Measurements from ENCODE around the gene OR52J3. TPM values are rescaled to one million over a fixed set of nuclear protein-coding genes. Genes with fewer than 3 reads are reported as not detected.
A peak's percentile ranks its signal among the peaks of the same experiment; 100 is the strongest.

Gene OR52J3
- total RNA-seq, result not detected
- not detected for polyA plus RNA-seq
- not detected for total RNA-seq

DNA sequence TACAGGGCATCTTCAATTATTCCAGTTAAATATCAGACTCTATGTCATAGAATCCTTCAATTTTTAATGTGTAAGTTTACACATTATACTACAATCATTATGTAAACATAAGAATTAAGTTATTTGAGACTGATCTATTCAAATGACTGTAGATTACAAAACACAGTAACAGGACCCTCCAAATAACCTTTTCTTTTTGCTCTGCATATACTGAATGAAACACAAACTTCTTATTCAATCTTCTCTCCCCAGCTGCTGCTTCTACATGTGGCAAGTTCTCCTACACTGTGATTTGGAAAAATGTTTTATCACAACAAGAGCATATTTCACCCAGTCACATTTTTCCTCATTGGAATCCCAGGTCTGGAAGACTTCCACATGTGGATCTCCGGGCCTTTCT, at the start of gene OR52J3:
Gene OR52J3 (plus strand): TSS at position 301 of the 400 bp plus-strand sequence. CDS start 0 bp downstream, at position 301.
- H3K4me1 Mint-ChIP-seq, result no peaks in the 10 kb centered on the region
- peaks cover 0 to 4% (median 0%) of the 10 kb centered on the region in 5 donors for H3K27me3 Mint-ChIP-seq
- no peak within 1 kb of the TSS for H3K27ac Mint-ChIP-seq
- no peaks in the 10 kb centered on the region for H3K36me3 Mint-ChIP-seq
- Histone ChIP-seq H3K4me1 (ENCODE audit: control insufficient read depth in 2 of 2, insufficient read depth in 2 of 2, low read length in 2 of 2) (no peaks in the 10 kb centered on the region), H3K27ac (ENCODE audit: low read depth, low read length) (no peak within 1 kb of the TSS), H3K27me3 (ENCODE audit: control insufficient read depth in 2 of 2, insufficient read depth in 2 of 2, low read length in 2 of 2) (no peaks in the 10 kb centered on the region), H3K9me3 (ENCODE audit: control insufficient read depth in 2 of 3, low read length in 3 of 3) (no peaks in the 10 kb centered on the region), H3K4me3 (ENCODE audit: low read length) (no peak within 1 kb of the TSS), H3K36me3 (ENCODE audit: control insufficient read depth in 2 of 3, insufficient read depth in 3 of 3, low read length in 3 of 3) (no peaks in the 10 kb centered on the region)
- ChIA-PET CTCF (no interaction called here), POLR2A (no interaction called here)
- no peak within 1 kb of the TSS for H3K4me3 Mint-ChIP-seq
- peaks cover 0 to 10% (median 0%) of the 10 kb centered on the region in 11 donors for H3K9me3 Mint-ChIP-seq
- DNase-seq (no peak), ATAC-seq (no peak)
- intact Hi-C loops (cut with micrococcal nuclease), result no loop called here

DNA sequence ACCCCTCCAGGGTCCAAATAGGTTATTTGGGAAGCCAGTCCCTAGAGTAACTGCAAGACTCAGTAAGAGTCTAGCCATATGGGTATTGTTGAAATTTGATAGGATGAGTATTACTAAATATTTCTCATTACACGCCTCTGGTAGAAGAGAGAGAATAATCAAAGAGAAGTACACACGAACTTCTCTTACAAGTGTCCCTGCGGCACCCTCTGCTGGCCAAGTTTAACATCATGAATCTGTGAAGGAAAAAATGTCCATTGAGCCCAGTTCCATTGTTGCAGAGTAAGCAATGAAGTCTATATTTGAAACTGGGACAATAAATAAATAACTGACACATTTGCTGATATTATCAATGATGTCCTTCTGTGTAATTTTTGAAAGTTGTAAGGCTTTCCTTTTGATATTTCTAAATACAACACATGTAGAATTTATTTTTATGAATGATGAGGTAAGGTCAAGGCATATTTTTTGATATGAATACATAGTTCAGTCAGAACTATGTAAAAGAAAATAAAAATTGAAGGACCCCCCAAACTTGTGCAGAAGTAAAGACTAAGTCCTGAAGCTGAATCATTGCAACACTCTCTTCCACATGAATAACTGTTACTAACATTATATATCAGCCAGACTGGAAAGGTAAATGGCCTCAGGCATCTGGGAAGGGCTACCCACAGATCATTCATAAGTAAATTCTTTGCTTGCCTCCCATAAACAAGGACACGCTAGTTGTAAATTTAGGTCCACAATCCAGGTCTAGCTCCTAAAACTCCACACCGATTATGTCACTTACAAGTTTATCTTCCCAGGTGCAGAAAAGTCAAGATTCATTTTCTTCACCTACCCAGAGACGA, 41.7 kb upstream of the OR52J3 start:
- intact Hi-C loops (cut with micrococcal nuclease), result loop anchor here in 1 of 2 donors (1.0 kb wide), 2 partner anchors 367 to 817 kb away; partner anchors contain the start of gene OR51D1
- no peaks in the 10 kb centered on the region for H3K4me1 ChIP-seq (ENCODE audit: control insufficient read depth in 2 of 2, insufficient read depth in 2 of 2, low read length in 2 of 2)
- H3K4me3 ChIP-seq (ENCODE audit: low read length), result no peak overlapping the region
- H3K4me3 Mint-ChIP-seq, result no peak overlapping the region
- ATAC-seq (no peak), DNase-seq (no peak)
- no peaks in the 10 kb centered on the region for H3K27me3 ChIP-seq (ENCODE audit: control insufficient read depth in 2 of 2, insufficient read depth in 2 of 2, low read length in 2 of 2)
- H3K27ac Mint-ChIP-seq, result peak overlapping the region in 1 of 9 donors; percentile 21
- no peaks in the 10 kb centered on the region for H3K9me3 ChIP-seq (ENCODE audit: control insufficient read depth in 2 of 3, low read length in 3 of 3)
- H3K36me3 Mint-ChIP-seq, result no peaks in the 10 kb centered on the region
- no peaks in the 10 kb centered on the region for H3K4me1 Mint-ChIP-seq
- H3K9me3 Mint-ChIP-seq, result peaks cover 0 to 2% (median 0%) of the 10 kb centered on the region in 11 donors
- POLR2A ChIA-PET, result no interaction called here
- no peak overlapping the region for H3K27ac ChIP-seq (ENCODE audit: low read depth, low read length)
- CTCF ChIA-PET, result no interaction called here
- H3K27me3 Mint-ChIP-seq, result peaks cover 0 to 22% (median 10%) of the 10 kb centered on the region in 5 donors
- no peaks in the 10 kb centered on the region for H3K36me3 ChIP-seq (ENCODE audit: control insufficient read depth in 2 of 3, insufficient read depth in 3 of 3, low read length in 3 of 3)

DNA sequence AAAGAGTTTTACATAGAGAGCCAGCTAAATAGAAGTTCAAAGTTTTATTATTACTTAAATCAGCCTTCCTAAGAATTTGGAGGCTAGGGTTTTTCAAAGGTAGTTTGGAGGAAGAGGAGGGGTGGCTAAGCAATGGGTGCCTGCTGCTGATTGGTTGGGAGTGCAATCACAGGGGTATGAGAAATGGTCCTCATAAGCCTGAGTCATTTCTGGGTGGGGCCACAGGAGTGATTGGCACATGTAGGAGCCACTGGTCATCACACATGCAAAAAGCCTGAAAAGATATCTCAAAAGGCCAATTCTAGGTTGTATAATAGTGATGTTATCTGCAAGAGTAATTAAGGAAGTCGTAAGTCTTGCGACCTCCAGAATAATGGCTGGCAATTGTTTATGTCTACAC, 38.8 kb upstream of the OR52J3 start:
- no peak for DNase-seq
- ChIA-PET CTCF (no interaction called here), POLR2A (no interaction called here)
- no peaks in the 10 kb centered on the region for H3K4me1 Mint-ChIP-seq
- no peak overlapping the region for H3K4me3 Mint-ChIP-seq
- intact Hi-C loops (cut with micrococcal nuclease), result no loop called here
- no peaks in the 10 kb centered on the region for H3K36me3 ChIP-seq (ENCODE audit: control insufficient read depth in 2 of 3, insufficient read depth in 3 of 3, low read length in 3 of 3)
- no peaks in the 10 kb centered on the region for H3K27me3 ChIP-seq (ENCODE audit: control insufficient read depth in 2 of 2, insufficient read depth in 2 of 2, low read length in 2 of 2)
- no peaks in the 10 kb centered on the region for H3K4me1 ChIP-seq (ENCODE audit: control insufficient read depth in 2 of 2, insufficient read depth in 2 of 2, low read length in 2 of 2)
- no peak for ATAC-seq
- H3K27me3 Mint-ChIP-seq, result peaks cover 0 to 17% (median 13%) of the 10 kb centered on the region in 5 donors
- no peaks in the 10 kb centered on the region for H3K9me3 ChIP-seq (ENCODE audit: control insufficient read depth in 2 of 3, low read length in 3 of 3)
- peaks cover 0 to 2% (median 0%) of the 10 kb centered on the region in 11 donors for H3K9me3 Mint-ChIP-seq
- H3K27ac Mint-ChIP-seq, result no peak overlapping the region
- no peak overlapping the region for H3K27ac ChIP-seq (ENCODE audit: low read depth, low read length)
- H3K4me3 ChIP-seq (ENCODE audit: low read length), result no peak overlapping the region
- no peaks in the 10 kb centered on the region for H3K36me3 Mint-ChIP-seq

DNA sequence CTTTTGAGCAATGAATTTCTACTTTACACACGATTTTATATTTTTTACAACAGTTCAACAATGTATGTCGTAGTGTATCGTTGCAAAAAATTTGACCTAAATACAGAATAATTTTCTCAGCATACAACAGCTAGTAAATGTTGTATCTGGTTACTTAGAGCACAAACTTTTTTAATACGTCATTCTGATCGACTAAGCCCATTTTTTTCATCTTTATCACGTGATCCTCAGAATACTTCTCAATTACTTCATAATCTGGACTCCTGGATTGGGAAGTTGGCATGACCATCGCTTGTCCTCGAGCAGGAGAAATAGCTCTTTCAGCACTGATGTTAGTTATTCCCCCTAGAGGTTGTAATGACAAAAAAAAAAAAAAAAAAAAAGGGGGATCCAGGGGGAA, 35.1 kb upstream of the OR52J3 start:
- ChIA-PET CTCF (no interaction called here), POLR2A (no interaction called here)
- DNase-seq (no peak), ATAC-seq (no peak)
- peaks cover 0 to 14% (median 10%) of the 10 kb centered on the region in 5 donors for H3K27me3 Mint-ChIP-seq
- no peaks in the 10 kb centered on the region for H3K36me3 ChIP-seq (ENCODE audit: control insufficient read depth in 2 of 3, insufficient read depth in 3 of 3, low read length in 3 of 3)
- H3K4me1 ChIP-seq (ENCODE audit: control insufficient read depth in 2 of 2, insufficient read depth in 2 of 2, low read length in 2 of 2), result no peaks in the 10 kb centered on the region
- intact Hi-C loops (cut with micrococcal nuclease), result loop anchor here in 1 of 2 donors (10.0 kb wide), 1 partner anchor 56 kb away; the partner anchor contains the start of gene OR51A2
- H3K4me1 Mint-ChIP-seq, result no peaks in the 10 kb centered on the region
- H3K4me3 ChIP-seq (ENCODE audit: low read length), result no peak overlapping the region
- peaks cover 0 to 7% (median 0%) of the 10 kb centered on the region in 11 donors for H3K9me3 Mint-ChIP-seq
- no peak overlapping the region for H3K27ac ChIP-seq (ENCODE audit: low read depth, low read length)
- no peaks in the 10 kb centered on the region for H3K27me3 ChIP-seq (ENCODE audit: control insufficient read depth in 2 of 2, insufficient read depth in 2 of 2, low read length in 2 of 2)
- no peak overlapping the region for H3K27ac Mint-ChIP-seq
- no peak overlapping the region for H3K4me3 Mint-ChIP-seq
- H3K36me3 Mint-ChIP-seq, result no peaks in the 10 kb centered on the region
- no peaks in the 10 kb centered on the region for H3K9me3 ChIP-seq (ENCODE audit: control insufficient read depth in 2 of 3, low read length in 3 of 3)

- Histone ChIP-seq H3K4me3 (ENCODE audit: low read length) (no peak overlapping the region), H3K4me1 (ENCODE audit: control insufficient read depth in 2 of 2, insufficient read depth in 2 of 2, low read length in 2 of 2) (no peaks in the 10 kb centered on the region), H3K27ac (ENCODE audit: low read depth, low read length) (no peak overlapping the region), H3K36me3 (ENCODE audit: control insufficient read depth in 2 of 3, insufficient read depth in 3 of 3, low read length in 3 of 3) (no peaks in the 10 kb centered on the region), H3K9me3 (ENCODE audit: control insufficient read depth in 2 of 3, low read length in 3 of 3) (no peaks in the 10 kb centered on the region), H3K27me3 (ENCODE audit: control insufficient read depth in 2 of 2, insufficient read depth in 2 of 2, low read length in 2 of 2) (no peaks in the 10 kb centered on the region)
- Mint-ChIP-seq H3K9me3 (peaks cover 0 to 7% (median 0%) of the 10 kb centered on the region in 11 donors), H3K36me3 (no peaks in the 10 kb centered on the region), H3K27me3 (peaks cover 0 to 14% (median 10%) of the 10 kb centered on the region in 5 donors), H3K27ac (no peak overlapping the region), H3K4me1 (no peaks in the 10 kb centered on the region), H3K4me3 (no peak overlapping the region)
- ChIA-PET CTCF (no interaction called here), POLR2A (no interaction called here)
- intact Hi-C loops (cut with micrococcal nuclease), result loop anchor here in 1 of 2 donors (10.0 kb wide), 1 partner anchor 58 kb away; the partner anchor contains the start of gene OR51A2
- ATAC-seq (no peak), DNase-seq (no peak)
Observed at GRCh38 chr11:5013012-5013411, 33.3 kb upstream of the OR52J3 start.

DNA sequence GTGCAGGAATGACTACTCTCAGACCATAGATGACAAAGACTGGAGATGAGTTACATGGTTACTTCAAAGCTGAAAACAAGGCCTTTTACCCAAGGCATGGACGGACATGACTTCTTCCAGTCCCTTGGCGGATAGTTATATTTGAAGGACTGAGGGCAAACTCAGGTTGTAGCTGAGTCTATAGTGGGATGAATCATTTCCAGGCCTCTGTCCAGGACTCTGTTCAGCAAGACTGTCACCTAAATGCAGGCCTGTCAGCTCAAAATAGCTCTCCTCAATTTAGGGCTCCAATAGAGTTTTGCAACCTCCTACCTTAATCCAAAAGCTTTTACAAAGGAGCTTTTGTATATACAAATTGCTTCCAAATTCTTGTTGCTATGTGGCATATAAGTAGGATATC, 24.3 kb upstream of the OR52J3 start:
- ChIA-PET CTCF (no interaction called here), POLR2A (no interaction called here)
- H3K4me3 Mint-ChIP-seq, result no peak overlapping the region
- DNase-seq, result no peak
- Histone ChIP-seq H3K36me3 (ENCODE audit: control insufficient read depth in 2 of 3, insufficient read depth in 3 of 3, low read length in 3 of 3) (no peaks in the 10 kb centered on the region), H3K27me3 (ENCODE audit: control insufficient read depth in 2 of 2, insufficient read depth in 2 of 2, low read length in 2 of 2) (no peaks in the 10 kb centered on the region), H3K4me3 (ENCODE audit: low read length) (no peak overlapping the region), H3K27ac (ENCODE audit: low read depth, low read length) (no peak overlapping the region), H3K4me1 (ENCODE audit: control insufficient read depth in 2 of 2, insufficient read depth in 2 of 2, low read length in 2 of 2) (no peaks in the 10 kb centered on the region), H3K9me3 (ENCODE audit: control insufficient read depth in 2 of 3, low read length in 3 of 3) (peaks cover 0 to 18% (median 0%) of the 10 kb centered on the region in 3 experiments)
- ATAC-seq, result no peak
- H3K36me3 Mint-ChIP-seq, result peaks cover 0 to 4% (median 0%) of the 10 kb centered on the region in 5 donors
- H3K4me1 Mint-ChIP-seq, result no peaks in the 10 kb centered on the region
- no peak overlapping the region for H3K27ac Mint-ChIP-seq
- peaks cover 11 to 49% (median 22%) of the 10 kb centered on the region in 11 donors for H3K9me3 Mint-ChIP-seq
- intact Hi-C loops (cut with micrococcal nuclease), result no loop called here
- H3K27me3 Mint-ChIP-seq, result peaks cover 0 to 12% (median 0%) of the 10 kb centered on the region in 5 donors

DNA sequence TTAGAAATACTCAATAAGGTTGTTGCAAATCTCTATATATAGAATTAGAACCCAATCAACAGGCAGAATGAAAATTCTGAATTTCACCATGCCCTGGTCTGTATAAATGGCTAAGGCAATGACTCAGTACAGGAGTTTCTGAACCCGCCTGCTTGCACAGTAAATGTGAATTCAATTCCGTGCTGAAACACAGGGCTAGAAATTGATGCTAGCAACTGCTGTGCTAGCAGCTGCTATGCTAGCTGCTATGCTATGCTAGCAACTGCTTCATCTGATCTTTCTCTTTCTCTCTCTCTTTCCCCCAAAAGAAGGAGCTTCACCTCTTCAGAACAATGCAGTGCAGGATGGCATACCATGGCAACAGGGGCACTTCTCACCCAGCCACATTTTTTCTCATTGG, 9.7 kb upstream of the OR52J3 start:
- Mint-ChIP-seq H3K4me1 (no peaks in the 10 kb centered on the region), H3K27me3 (peaks cover 0 to 6% (median 0%) of the 10 kb centered on the region in 5 donors), H3K36me3 (no peaks in the 10 kb centered on the region), H3K27ac (no peak overlapping the region), H3K9me3 (peaks cover 0 to 4% (median 0%) of the 10 kb centered on the region in 11 donors), H3K4me3 (no peak overlapping the region)
- H3K27me3 ChIP-seq (ENCODE audit: control insufficient read depth in 2 of 2, insufficient read depth in 2 of 2, low read length in 2 of 2), result no peaks in the 10 kb centered on the region
- no peak overlapping the region for H3K4me3 ChIP-seq (ENCODE audit: low read length)
- H3K4me1 ChIP-seq (ENCODE audit: control insufficient read depth in 2 of 2, insufficient read depth in 2 of 2, low read length in 2 of 2), result no peaks in the 10 kb centered on the region
- ATAC-seq (no peak), DNase-seq (no peak)
- POLR2A ChIA-PET, result no interaction called here
- no peak overlapping the region for H3K27ac ChIP-seq (ENCODE audit: low read depth, low read length)
- intact Hi-C loops (cut with micrococcal nuclease), result no loop called here
- CTCF ChIA-PET, result no interaction called here
- no peaks in the 10 kb centered on the region for H3K9me3 ChIP-seq (ENCODE audit: control insufficient read depth in 2 of 3, low read length in 3 of 3)
- H3K36me3 ChIP-seq (ENCODE audit: control insufficient read depth in 2 of 3, insufficient read depth in 3 of 3, low read length in 3 of 3), result no peaks in the 10 kb centered on the region
